Spinal cord (tissue), 10 donors: ENCODE results near the gene CSMD2. TPM values are rescaled to one million over a fixed set of nuclear protein-coding genes. Genes with fewer than 3 reads are reported as not detected.

Source experiments
- DNase-seq, 6 donors: peaks; one replicate each; pipeline versions ENCODE4 v3.0.0 to v3.0.0-alpha.2; 2013 to 2015; ENCODE audit warnings: low spot score in 6 of 6, low read depth in 4 of 6
- H3K27ac ChIP-seq: one replicate; pipeline ENCODE4 v1.5.1; 2013; ENCODE audit warnings: low read depth, low read length, control low read depth
- H3K27me3 ChIP-seq: one replicate; pipeline ENCODE4 v1.6.1; 2013; ENCODE audit warnings: low read length; ENCODE audit not compliant: control insufficient read depth, insufficient read depth
- H3K36me3 ChIP-seq: one replicate; pipeline ENCODE4 v1.6.1; 2013; ENCODE audit warnings: low read length; ENCODE audit not compliant: control insufficient read depth, insufficient read depth
- H3K4me1 ChIP-seq: one replicate; pipeline ENCODE4 v1.6.1; 2013; ENCODE audit warnings: low read length; ENCODE audit not compliant: control insufficient read depth, insufficient read depth
- H3K4me3 ChIP-seq: one replicate; pipeline ENCODE4 v1.5.1; 2013; ENCODE audit warnings: low read depth, low read length, control low read depth
- H3K9me3 ChIP-seq: one replicate; pipeline ENCODE4 v1.6.1; 2013; ENCODE audit warnings: low read length; ENCODE audit not compliant: control insufficient read depth, insufficient read depth
- WGBS: methylation state at CpG from one replicate; pipeline ENCODE4 v1.1.5; 2013; ENCODE audit warnings: missing lambda C conversion rate; ENCODE audit not compliant: insufficient coverage; 5-methylcytosine and 5-hydroxymethylcytosine counted together
- polyA plus RNA-seq, 2 donors: library from polyadenylated mRNA; unstranded; fragments of 120-200 nt; gene quantifications; one replicate each; pipeline ENCODE4 v1.2.1, GENCODE V29; 2013; ENCODE audit not compliant: insufficient read length in 2 of 2
- total RNA-seq, 2 donors: library from RNA; depleted of rRNA in 1 of 2; stranded (reverse); fragments of 120-200 nt in 1 of 2; fragments of >200 nt in 1 of 2; gene quantifications; one replicate each; pipeline versions ENCODE4 v1.2.3 to v1.2.4, GENCODE V29; 2013 to 2014
- donor health status: healthy.

Gene CSMD2
- total and polyA plus RNA-seq, 4 donors = 16.0 to 26.4 (median 22.2) TPM

- peaks cover 3% of the 10 kb centered on the region for H3K36me3 ChIP-seq
- no peak for DNase-seq
- H3K4me1 ChIP-seq = peaks cover 17% of the 10 kb centered on the region
- no peaks in the 10 kb centered on the region for H3K9me3 ChIP-seq
- no peak overlapping the region for H3K4me3 ChIP-seq
- no peak overlapping the region for H3K27ac ChIP-seq
- WGBS = no CpG with 5 or more reads among the region's 1 CpG
- no peaks in the 10 kb centered on the region for H3K27me3 ChIP-seq
These were observed 315.8 kb downstream of the CSMD2 start for GRCh38 chr1:33849211-33849610.

GRCh38 chr1:33848205-33848937, 316.7 kb downstream of the CSMD2 start:
- no CpG with 5 or more reads among the region's 4 CpGs for whole genome bisulfite sequencing

GRCh38 chr1:33846861-33847260, 318.2 kb downstream of the CSMD2 start:
- Histone ChIP-seq H3K27me3 (no peaks in the 10 kb centered on the region), H3K27ac (no peak overlapping the region), H3K4me1 (peaks cover 26% of the 10 kb centered on the region), H3K36me3 (peaks cover 3% of the 10 kb centered on the region), H3K9me3 (no peaks in the 10 kb centered on the region), H3K4me3 (no peak overlapping the region)
- 90% methylated on average over 8 of the region's 8 CpGs for WGBS
- DNase-seq = no peak

More at GRCh38 chr1:33848205-33848937, 316.7 kb downstream of the CSMD2 start:
- H3K27me3 ChIP-seq = no peaks in the 10 kb centered on the region
- peaks cover 26% of the 10 kb centered on the region for H3K4me1 ChIP-seq
- peak in 1 of 6 donors; percentile 46 for DNase-seq
- no peak overlapping the region for H3K4me3 ChIP-seq
- no peaks in the 10 kb centered on the region for H3K9me3 ChIP-seq
- H3K27ac ChIP-seq = no peak overlapping the region
- H3K36me3 ChIP-seq = peaks cover 3% of the 10 kb centered on the region

- Histone ChIP-seq H3K9me3 (no peaks in the 10 kb centered on the region), H3K27ac (no peak overlapping the region), H3K27me3 (no peaks in the 10 kb centered on the region), H3K36me3 (peaks cover 3% of the 10 kb centered on the region), H3K4me3 (no peak overlapping the region), H3K4me1 (peaks cover 23% of the 10 kb centered on the region)
- 42% methylated on average over 5 of the region's 5 CpGs for WGBS
- DNase-seq = peak in 2 of 6 donors; percentile 30 to 41
These were observed 320.9 kb downstream of the CSMD2 start for GRCh38 chr1:33844166-33844565.

- Histone ChIP-seq H3K4me1 (peaks cover 23% of the 10 kb centered on the region), H3K36me3 (peaks cover 3% of the 10 kb centered on the region)
- WGBS = 94% methylated on average over 2 of the region's 5 CpGs
These were observed 322.7 kb downstream of the CSMD2 start for GRCh38 chr1:33842348-33842747.

GRCh38 chr1:33841494-33841893, 323.5 kb downstream of the CSMD2 start:
- no peak for DNase-seq
- Histone ChIP-seq H3K36me3 (no peaks in the 10 kb centered on the region), H3K27ac (no peak overlapping the region), H3K9me3 (no peaks in the 10 kb centered on the region), H3K4me1 (peaks cover 18% of the 10 kb centered on the region), H3K4me3 (no peak overlapping the region), H3K27me3 (no peaks in the 10 kb centered on the region)
- 100% methylated on average over 1 of the region's 1 CpG for WGBS

More at GRCh38 chr1:33842348-33842747, 322.7 kb downstream of the CSMD2 start:
- Histone ChIP-seq H3K27ac (no peak overlapping the region), H3K9me3 (no peaks in the 10 kb centered on the region), H3K4me3 (no peak overlapping the region), H3K27me3 (no peaks in the 10 kb centered on the region)
- DNase-seq = peak in 1 of 6 donors; percentile 39

GRCh38 chr1:33837635-33838034, 327.4 kb downstream of the CSMD2 start:
- Histone ChIP-seq H3K36me3 (no peaks in the 10 kb centered on the region), H3K27me3 (no peaks in the 10 kb centered on the region), H3K4me1 (no peaks in the 10 kb centered on the region), H3K9me3 (peaks cover 3% of the 10 kb centered on the region), H3K4me3 (no peak overlapping the region), H3K27ac (no peak overlapping the region)
- 40% methylated on average over 1 of the region's 3 CpGs for WGBS
- peak in 1 of 6 donors; percentile 83 for DNase-seq

- Histone ChIP-seq H3K27ac (no peak overlapping the region), H3K36me3 (no peaks in the 10 kb centered on the region), H3K4me1 (no peaks in the 10 kb centered on the region), H3K9me3 (peaks cover 3% of the 10 kb centered on the region), H3K4me3 (no peak overlapping the region), H3K27me3 (no peaks in the 10 kb centered on the region)
- 100% methylated on average over 3 of the region's 4 CpGs for WGBS
- DNase-seq = no peak
These were observed 328.1 kb downstream of the CSMD2 start for GRCh38 chr1:33836911-33837310.

- DNase-seq = no peak
- H3K27ac ChIP-seq = no peak overlapping the region
- no peaks in the 10 kb centered on the region for H3K9me3 ChIP-seq
- 100% methylated on average over 1 of the region's 5 CpGs for whole genome bisulfite sequencing
- peaks cover 24% of the 10 kb centered on the region for H3K36me3 ChIP-seq
- H3K27me3 ChIP-seq = no peaks in the 10 kb centered on the region
- H3K4me3 ChIP-seq = no peak overlapping the region
- H3K4me1 ChIP-seq = peaks cover 4% of the 10 kb centered on the region
These were observed 336.4 kb downstream of the CSMD2 start for GRCh38 chr1:33828654-33829053.

GRCh38 chr1:33828059-33828458, 337.0 kb downstream of the CSMD2 start:
- WGBS = 92% methylated on average over 1 of the region's 5 CpGs
- DNase-seq = peak in 1 of 6 donors; percentile 53
- H3K4me3 ChIP-seq = no peak overlapping the region
- H3K9me3 ChIP-seq = no peaks in the 10 kb centered on the region
- H3K4me1 ChIP-seq = peaks cover 4% of the 10 kb centered on the region
- H3K36me3 ChIP-seq = peaks cover 25% of the 10 kb centered on the region
- no peaks in the 10 kb centered on the region for H3K27me3 ChIP-seq
- no peak overlapping the region for H3K27ac ChIP-seq
